Lower leg skin (tissue), 4 donors: ENCODE results near the gene POLR3A. TPM values are rescaled to one million over a fixed set of nuclear protein-coding genes. Genes with fewer than 3 reads are reported as not detected.

ENCODE experiments used
- DNase-seq, 2 donors: peaks; one replicate each; pipeline ENCODE4 v3.0.0-alpha.2; 2019; ENCODE audit warnings: low spot score in 2 of 2
- H3K4me3 ChIP-seq: fragments of 200-600 bp; sonication (generic); 2 replicates; pipeline ENCODE4 v1.5.1; 2017; ENCODE audit warnings: mild to moderate bottlenecking, low read depth; ENCODE audit not compliant: poor library complexity, severe bottlenecking
- CTCF ChIP-seq, 3 donors: fragments of 450-650 bp; IDR thresholded peaks; one replicate each; pipeline ENCODE4 v1.5.1; 2016; ENCODE audit warnings: antibody characterized with exemption in 3 of 3, mild to moderate bottlenecking in 3 of 3, moderate library complexity in 2 of 3
- POLR2A ChIP-seq, 2 donors: fragments of 450-650 bp; IDR thresholded peaks; one replicate each; pipeline ENCODE4 v1.6.1; 2016 to 2017; ENCODE audit warnings: antibody characterized with exemption in 2 of 2, mild to moderate bottlenecking in 1 of 2, moderate library complexity in 1 of 2
- WGBS, 2 donors: methylation state at CpG; one replicate each; pipeline ENCODE4 v1.1.5; 2018; 5-methylcytosine and 5-hydroxymethylcytosine counted together
- intact Hi-C: fragments of 100-400 bp; cut with DNase I; formaldehyde crosslinking; loops from one replicate; pipeline ENCODE4 v1.15.0; 2023; ENCODE audit warnings: low total_unique reads
- total RNA-seq, 4 donors: library from RNA; depleted of rRNA; stranded (reverse); fragments of >200 nt; gene quantifications; one replicate each; pipeline ENCODE4 v1.1.0, GENCODE V29; 2016

The POLR3A gene
- total RNA-seq, 4 donors from 2014 or later, result 8.7 to 11.1 (median 10.9) TPM

GRCh38 chr10:78045237-78045636 lies 15.9 kb upstream of the POLR3A start:
- DNase-seq, result no peak
- TF ChIP-seq POLR2A (IDR thresholded peaks at IDR 0.05) (no peak), CTCF (IDR thresholded peaks at IDR 0.05) (no peak)
- WGBS, 2 donors, result 74 to 81% methylated on average over 10 of the region's 10 CpGs
- no peak overlapping the region for H3K4me3 ChIP-seq
- intact Hi-C loops, result no loop called here

GRCh38 chr10:78044699-78045098 lies 15.4 kb upstream of the POLR3A start:
- no peak overlapping the region for H3K4me3 ChIP-seq
- no peak for DNase-seq
- intact Hi-C loops, result no loop called here
- TF ChIP-seq CTCF (IDR thresholded peaks at IDR 0.05) (no peak), POLR2A (IDR thresholded peaks at IDR 0.05) (no peak)
- 58 to 59% methylated on average over 10 of the region's 10 CpGs for WGBS, 2 donors

- intact Hi-C loops, result no loop called here
- no peak for DNase-seq
- TF ChIP-seq CTCF (IDR thresholded peaks at IDR 0.05) (no peak), POLR2A (IDR thresholded peaks at IDR 0.05) (no peak)
These were observed 14.9 kb upstream of the POLR3A start for GRCh38 chr10:78044179-78044578.

GRCh38 chr10:78042752-78043104 lies 13.4 kb upstream of the POLR3A start:
- WGBS, 2 donors, result 96 to 98% methylated on average over 6 of the region's 6 CpGs
- no peak overlapping the region for H3K4me3 ChIP-seq
- no peak for DNase-seq
- TF ChIP-seq CTCF (IDR thresholded peaks at IDR 0.05) (no peak), POLR2A (IDR thresholded peaks at IDR 0.05) (no peak)
- intact Hi-C loops, result no loop called here

More at GRCh38 chr10:78044179-78044578, 14.9 kb upstream of the POLR3A start:
- H3K4me3 ChIP-seq, result no peak overlapping the region

- no peak overlapping the region for H3K4me3 ChIP-seq
- no peak for DNase-seq
- WGBS, 2 donors, result 68 to 78% methylated on average over 2 of the region's 2 CpGs
- intact Hi-C loops, result no loop called here
- no peak for TF ChIP-seq CTCF (IDR thresholded peaks at IDR 0.05)
- TF ChIP-seq POLR2A (IDR thresholded peaks at IDR 0.05), result no peak
These were observed 12.9 kb upstream of the POLR3A start for GRCh38 chr10:78042058-78042751.
